HCT116 (cell line): ENCODE measurements around the gene HYAL1.

Experiments
- EZH2 ChIP-seq: fragments of 200-600 bp; sonication (generic); IDR thresholded peaks from 2 replicates; pipeline ENCODE4 v1.6.1; 2017; ENCODE audit warnings: antibody characterized with exemption, mixed run types
- EZH2phosphoT487 ChIP-seq: fragments of 200-600 bp; IDR thresholded peaks from 2 replicates; pipeline ENCODE4 v1.6.1; 2018; ENCODE audit warnings: antibody characterized with exemption, borderline replicate concordance
- POLR2A ChIP-seq: IDR thresholded peaks from 2 replicates; pipeline ENCODE4 v1.7.0; 2011; ENCODE audit warnings: borderline replicate concordance; ENCODE audit not compliant: insufficient read depth, insufficient read length; ENCODE audit errors: extremely low read depth
- TF ChIP-seq, protein P1 (sequence below): IDR thresholded peaks from 2 replicates; pipeline ENCODE4 v1.6.1; 2011; ENCODE audit warnings: mild to moderate bottlenecking, low read length, moderate library complexity; ENCODE audit not compliant: insufficient replicate concordance; ENCODE audit errors: extremely low read depth

DNA sequence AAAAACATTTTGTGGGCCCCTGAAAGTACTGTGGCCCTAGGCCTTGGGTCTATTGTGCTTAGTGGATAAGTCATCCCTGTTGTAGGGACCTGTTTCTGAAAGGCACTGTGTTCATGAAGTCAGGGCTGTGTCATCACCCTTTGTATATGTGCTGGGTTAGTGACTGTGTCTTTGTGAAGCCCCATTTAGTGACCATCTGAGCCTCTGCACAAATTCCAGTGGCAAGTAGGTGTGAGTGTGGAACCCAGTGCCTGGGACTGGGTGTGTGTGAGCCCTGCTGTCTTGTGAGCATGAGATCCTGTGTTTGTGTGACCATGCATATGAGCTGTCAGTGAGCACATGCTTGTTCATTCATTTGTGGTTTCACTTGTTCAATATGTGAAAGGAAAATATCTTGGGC, 1.2 kb upstream of the HYAL1 start:
- TF ChIP-seq POLR2A (no peak), EZH2phosphoT487 (no peak), EZH2 (no peak)
- TF ChIP-seq, protein P1, sequence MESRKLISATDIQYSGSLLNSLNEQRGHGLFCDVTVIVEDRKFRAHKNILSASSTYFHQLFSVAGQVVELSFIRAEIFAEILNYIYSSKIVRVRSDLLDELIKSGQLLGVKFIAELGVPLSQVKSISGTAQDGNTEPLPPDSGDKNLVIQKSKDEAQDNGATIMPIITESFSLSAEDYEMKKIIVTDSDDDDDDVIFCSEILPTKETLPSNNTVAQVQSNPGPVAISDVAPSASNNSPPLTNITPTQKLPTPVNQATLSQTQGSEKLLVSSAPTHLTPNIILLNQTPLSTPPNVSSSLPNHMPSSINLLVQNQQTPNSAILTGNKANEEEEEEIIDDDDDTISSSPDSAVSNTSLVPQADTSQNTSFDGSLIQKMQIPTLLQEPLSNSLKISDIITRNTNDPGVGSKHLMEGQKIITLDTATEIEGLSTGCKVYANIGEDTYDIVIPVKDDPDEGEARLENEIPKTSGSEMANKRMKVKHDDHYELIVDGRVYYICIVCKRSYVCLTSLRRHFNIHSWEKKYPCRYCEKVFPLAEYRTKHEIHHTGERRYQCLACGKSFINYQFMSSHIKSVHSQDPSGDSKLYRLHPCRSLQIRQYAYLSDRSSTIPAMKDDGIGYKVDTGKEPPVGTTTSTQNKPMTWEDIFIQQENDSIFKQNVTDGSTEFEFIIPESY, result no peak
